ENCODE results near the gene AFAP1L1. TPM values are rescaled to one million over a fixed set of nuclear protein-coding genes. Genes with fewer than 3 reads are reported as not detected.

AFAP1L1 gene
- total and polyA plus RNA-seq, 10 of the 15 experiments (the other 5 are each of a cell fraction or from before 2014, with no cell fraction given): 0.11 TPM; not detected in 9

- no peaks in the 10 kb centered on the region for H4K20me1 ChIP-seq (ENCODE audit: control insufficient read depth, insufficient read depth)
- in situ Hi-C loops (cut with MboI): no loop called here
- H3K27ac ChIP-seq (ENCODE audit: control insufficient read depth, insufficient read depth): no peak overlapping the region
- no peak overlapping the region for H3K4me2 ChIP-seq (ENCODE audit: control insufficient read depth, insufficient read depth)
- ChIA-PET POLR2A (no interaction called here), RAD21 (ENCODE audit: unreplicated experiment) (interaction anchor here (1.0 to 1.1 kb wide), 2 partner anchors 63 to 173 kb away, joined by 3 read pairs; partner anchors contain the start of gene CSNK1A1), CTCF (interaction anchor here (7.6 to 12.8 kb wide), 2 partner anchors 56 to 184 kb away, joined by 35 to 137 read pairs; no protein-coding TSS in a partner anchor), SMC1A (ENCODE audit: uncharacterized antibody, unreplicated experiment) (interaction anchor here (1.1 kb wide), 1 partner anchor 56 kb away, joined by 3 read pairs; no protein-coding TSS in a partner anchor)
- no peaks in the 10 kb centered on the region for H3K36me3 ChIP-seq (ENCODE audit: control insufficient read depth in 2 of 2, insufficient read depth in 2 of 2, low read length in 1 of 2)
- H3K4me3 ChIP-seq: no peak overlapping the region
- no peaks in the 10 kb centered on the region for H3K79me2 ChIP-seq (ENCODE audit: control insufficient read depth, insufficient read depth, low read length)
- FAIRE-seq (no peak), ATAC-seq (no peak), DNase-seq (ENCODE audit: low read depth, low spot score) (no peak)
- H3K27me3 ChIP-seq (replicated peaks in 1 of 2; ENCODE audit: control insufficient read depth in 2 of 2, insufficient read depth in 2 of 2, low read length in 1 of 2): peaks cover 0 to 2% of the 10 kb centered on the region in 2 experiments; a peak in 2 of 4 replicates
- no peak overlapping the region for H2AFZ ChIP-seq (ENCODE audit: control insufficient read depth, low read depth, low read length)
- no peaks in the 10 kb centered on the region for H3K4me1 ChIP-seq (ENCODE audit: control insufficient read depth, insufficient read depth, low read length)
- WGBS (ENCODE audit: insufficient coverage, insufficient replicate concordance, low lambda C conversion rate, missing lambda C conversion rate): 40% methylated on average over 5 of the region's 5 CpGs
- intact Hi-C loops (cut with micrococcal nuclease; ENCODE audit: unreplicated experiment): no loop called here
- no peak overlapping the region for H3K9ac ChIP-seq (ENCODE audit: control insufficient read depth, insufficient read depth, low read length)
- no TSS peak for BruUV-seq (replicated peaks)
- no peaks in the 10 kb centered on the region for H3K9me3 ChIP-seq (replicated peaks; ENCODE audit: control insufficient read depth, insufficient read depth, low read length)
- no peak for TF ChIP-seq POLR2AphosphoS5 (IDR thresholded peaks at IDR 0.05; ENCODE audit: low read length)
- no peak for TF ChIP-seq SPI1 (IDR thresholded peaks at IDR 0.05; ENCODE audit: borderline replicate concordance, insufficient read depth, low read depth, low read length)
- TF ChIP-seq NR2C1 (IDR thresholded peaks at IDR 0.05): no peak
- TF ChIP-seq NR2F1 (conservative IDR thresholded peaks at IDR 0.05): no peak
- TF ChIP-seq, protein P1, sequence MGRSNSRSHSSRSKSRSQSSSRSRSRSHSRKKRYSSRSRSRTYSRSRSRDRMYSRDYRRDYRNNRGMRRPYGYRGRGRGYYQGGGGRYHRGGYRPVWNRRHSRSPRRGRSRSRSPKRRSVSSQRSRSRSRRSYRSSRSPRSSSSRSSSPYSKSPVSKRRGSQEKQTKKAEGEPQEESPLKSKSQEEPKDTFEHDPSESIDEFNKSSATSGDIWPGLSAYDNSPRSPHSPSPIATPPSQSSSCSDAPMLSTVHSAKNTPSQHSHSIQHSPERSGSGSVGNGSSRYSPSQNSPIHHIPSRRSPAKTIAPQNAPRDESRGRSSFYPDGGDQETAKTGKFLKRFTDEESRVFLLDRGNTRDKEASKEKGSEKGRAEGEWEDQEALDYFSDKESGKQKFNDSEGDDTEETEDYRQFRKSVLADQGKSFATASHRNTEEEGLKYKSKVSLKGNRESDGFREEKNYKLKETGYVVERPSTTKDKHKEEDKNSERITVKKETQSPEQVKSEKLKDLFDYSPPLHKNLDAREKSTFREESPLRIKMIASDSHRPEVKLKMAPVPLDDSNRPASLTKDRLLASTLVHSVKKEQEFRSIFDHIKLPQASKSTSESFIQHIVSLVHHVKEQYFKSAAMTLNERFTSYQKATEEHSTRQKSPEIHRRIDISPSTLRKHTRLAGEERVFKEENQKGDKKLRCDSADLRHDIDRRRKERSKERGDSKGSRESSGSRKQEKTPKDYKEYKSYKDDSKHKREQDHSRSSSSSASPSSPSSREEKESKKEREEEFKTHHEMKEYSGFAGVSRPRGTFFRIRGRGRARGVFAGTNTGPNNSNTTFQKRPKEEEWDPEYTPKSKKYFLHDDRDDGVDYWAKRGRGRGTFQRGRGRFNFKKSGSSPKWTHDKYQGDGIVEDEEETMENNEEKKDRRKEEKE (IDR thresholded peaks at IDR 0.05): no peak
- TF ChIP-seq NFXL1 (IDR thresholded peaks at IDR 0.05; ENCODE audit: borderline replicate concordance): no peak
- TF ChIP-seq PML (IDR thresholded peaks at IDR 0.05; ENCODE audit: low read length): no peak
- TF ChIP-seq, protein P2, sequence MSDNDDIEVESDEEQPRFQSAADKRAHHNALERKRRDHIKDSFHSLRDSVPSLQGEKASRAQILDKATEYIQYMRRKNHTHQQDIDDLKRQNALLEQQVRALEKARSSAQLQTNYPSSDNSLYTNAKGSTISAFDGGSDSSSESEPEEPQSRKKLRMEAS (IDR thresholded peaks at IDR 0.05; ENCODE audit: low read depth, low read length): no peak
- TF ChIP-seq, protein P3, sequence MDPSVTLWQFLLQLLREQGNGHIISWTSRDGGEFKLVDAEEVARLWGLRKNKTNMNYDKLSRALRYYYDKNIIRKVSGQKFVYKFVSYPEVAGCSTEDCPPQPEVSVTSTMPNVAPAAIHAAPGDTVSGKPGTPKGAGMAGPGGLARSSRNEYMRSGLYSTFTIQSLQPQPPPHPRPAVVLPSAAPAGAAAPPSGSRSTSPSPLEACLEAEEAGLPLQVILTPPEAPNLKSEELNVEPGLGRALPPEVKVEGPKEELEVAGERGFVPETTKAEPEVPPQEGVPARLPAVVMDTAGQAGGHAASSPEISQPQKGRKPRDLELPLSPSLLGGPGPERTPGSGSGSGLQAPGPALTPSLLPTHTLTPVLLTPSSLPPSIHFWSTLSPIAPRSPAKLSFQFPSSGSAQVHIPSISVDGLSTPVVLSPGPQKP (IDR thresholded peaks at IDR 0.05; ENCODE audit: low read depth, low read length): no peak
- no peak for TF ChIP-seq TARDBP (IDR thresholded peaks at IDR 0.05; ENCODE audit: borderline replicate concordance)
- no peak for TF ChIP-seq YBX1 (IDR thresholded peaks at IDR 0.05)
- TF ChIP-seq, protein P4, sequence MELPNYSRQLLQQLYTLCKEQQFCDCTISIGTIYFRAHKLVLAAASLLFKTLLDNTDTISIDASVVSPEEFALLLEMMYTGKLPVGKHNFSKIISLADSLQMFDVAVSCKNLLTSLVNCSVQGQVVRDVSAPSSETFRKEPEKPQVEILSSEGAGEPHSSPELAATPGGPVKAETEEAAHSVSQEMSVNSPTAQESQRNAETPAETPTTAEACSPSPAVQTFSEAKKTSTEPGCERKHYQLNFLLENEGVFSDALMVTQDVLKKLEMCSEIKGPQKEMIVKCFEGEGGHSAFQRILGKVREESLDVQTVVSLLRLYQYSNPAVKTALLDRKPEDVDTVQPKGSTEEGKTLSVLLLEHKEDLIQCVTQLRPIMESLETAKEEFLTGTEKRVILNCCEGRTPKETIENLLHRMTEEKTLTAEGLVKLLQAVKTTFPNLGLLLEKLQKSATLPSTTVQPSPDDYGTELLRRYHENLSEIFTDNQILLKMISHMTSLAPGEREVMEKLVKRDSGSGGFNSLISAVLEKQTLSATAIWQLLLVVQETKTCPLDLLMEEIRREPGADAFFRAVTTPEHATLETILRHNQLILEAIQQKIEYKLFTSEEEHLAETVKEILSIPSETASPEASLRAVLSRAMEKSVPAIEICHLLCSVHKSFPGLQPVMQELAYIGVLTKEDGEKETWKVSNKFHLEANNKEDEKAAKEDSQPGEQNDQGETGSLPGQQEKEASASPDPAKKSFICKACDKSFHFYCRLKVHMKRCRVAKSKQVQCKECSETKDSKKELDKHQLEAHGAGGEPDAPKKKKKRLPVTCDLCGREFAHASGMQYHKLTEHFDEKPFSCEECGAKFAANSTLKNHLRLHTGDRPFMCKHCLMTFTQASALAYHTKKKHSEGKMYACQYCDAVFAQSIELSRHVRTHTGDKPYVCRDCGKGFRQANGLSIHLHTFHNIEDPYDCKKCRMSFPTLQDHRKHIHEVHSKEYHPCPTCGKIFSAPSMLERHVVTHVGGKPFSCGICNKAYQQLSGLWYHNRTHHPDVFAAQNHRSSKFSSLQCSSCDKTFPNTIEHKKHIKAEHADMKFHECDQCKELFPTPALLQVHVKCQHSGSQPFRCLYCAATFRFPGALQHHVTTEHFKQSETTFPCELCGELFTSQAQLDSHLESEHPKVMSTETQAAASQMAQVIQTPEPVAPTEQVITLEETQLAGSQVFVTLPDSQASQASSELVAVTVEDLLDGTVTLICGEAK (IDR thresholded peaks at IDR 0.05; ENCODE audit: borderline replicate concordance): no peak
- no peak for TF ChIP-seq STAT1 (conservative IDR thresholded peaks at IDR 0.05)
- no peak for TF ChIP-seq SREBF1 (IDR thresholded peaks at IDR 0.05; ENCODE audit: low read length)
- TF ChIP-seq MTA3 (IDR thresholded peaks at IDR 0.05; ENCODE audit: borderline replicate concordance, low read length): no peak
These were observed 106.7 kb downstream of the AFAP1L1 start for GRCh38 chr5:149378241-149378820.

Measured in GM12878 (cell line).